Panc1 (cell line): ENCODE measurements around the gene AGMAT.

Experiments
- CTCF ChIP-seq: fragments of 450-650 bp; IDR thresholded peaks from 2 replicates; pipeline ENCODE4 v1.5.1; 2017; ENCODE audit warnings: mild to moderate bottlenecking
- POLR2AphosphoS5 ChIP-seq: IDR thresholded peaks from 2 replicates; pipeline ENCODE4 v1.6.1; 2012; ENCODE audit warnings: mild to moderate bottlenecking, low read depth, low read length, moderate library complexity
- TCF7L2 ChIP-seq: IDR thresholded peaks from 2 replicates; pipeline ENCODE4 v1.6.1; 2011; ENCODE audit warnings: mild to moderate bottlenecking, low read depth, low read length, inconsistent platforms
- TF ChIP-seq, protein P1 (sequence below), 2 experiments: IDR thresholded peaks; 2 replicates each; pipeline ENCODE4 v1.6.1; 2011 to 2012; ENCODE audit warnings: low read depth in 2 of 2, control low read depth in 1 of 2, low read length in 1 of 2, mild to moderate bottlenecking in 1 of 2, moderate library complexity in 1 of 2; ENCODE audit not compliant: insufficient read depth in 1 of 2

- TF ChIP-seq CTCF, result no peak
- no peak for TF ChIP-seq TCF7L2
- TF ChIP-seq POLR2AphosphoS5, result no peak
- TF ChIP-seq, protein P1, sequence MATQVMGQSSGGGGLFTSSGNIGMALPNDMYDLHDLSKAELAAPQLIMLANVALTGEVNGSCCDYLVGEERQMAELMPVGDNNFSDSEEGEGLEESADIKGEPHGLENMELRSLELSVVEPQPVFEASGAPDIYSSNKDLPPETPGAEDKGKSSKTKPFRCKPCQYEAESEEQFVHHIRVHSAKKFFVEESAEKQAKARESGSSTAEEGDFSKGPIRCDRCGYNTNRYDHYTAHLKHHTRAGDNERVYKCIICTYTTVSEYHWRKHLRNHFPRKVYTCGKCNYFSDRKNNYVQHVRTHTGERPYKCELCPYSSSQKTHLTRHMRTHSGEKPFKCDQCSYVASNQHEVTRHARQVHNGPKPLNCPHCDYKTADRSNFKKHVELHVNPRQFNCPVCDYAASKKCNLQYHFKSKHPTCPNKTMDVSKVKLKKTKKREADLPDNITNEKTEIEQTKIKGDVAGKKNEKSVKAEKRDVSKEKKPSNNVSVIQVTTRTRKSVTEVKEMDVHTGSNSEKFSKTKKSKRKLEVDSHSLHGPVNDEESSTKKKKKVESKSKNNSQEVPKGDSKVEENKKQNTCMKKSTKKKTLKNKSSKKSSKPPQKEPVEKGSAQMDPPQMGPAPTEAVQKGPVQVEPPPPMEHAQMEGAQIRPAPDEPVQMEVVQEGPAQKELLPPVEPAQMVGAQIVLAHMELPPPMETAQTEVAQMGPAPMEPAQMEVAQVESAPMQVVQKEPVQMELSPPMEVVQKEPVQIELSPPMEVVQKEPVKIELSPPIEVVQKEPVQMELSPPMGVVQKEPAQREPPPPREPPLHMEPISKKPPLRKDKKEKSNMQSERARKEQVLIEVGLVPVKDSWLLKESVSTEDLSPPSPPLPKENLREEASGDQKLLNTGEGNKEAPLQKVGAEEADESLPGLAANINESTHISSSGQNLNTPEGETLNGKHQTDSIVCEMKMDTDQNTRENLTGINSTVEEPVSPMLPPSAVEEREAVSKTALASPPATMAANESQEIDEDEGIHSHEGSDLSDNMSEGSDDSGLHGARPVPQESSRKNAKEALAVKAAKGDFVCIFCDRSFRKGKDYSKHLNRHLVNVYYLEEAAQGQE (IDR thresholded peaks at IDR 0.05; ENCODE audit: insufficient read depth in 1 of 2, low read depth in 2 of 2, low read length in 1 of 2), result no peak
These were observed 24.8 kb upstream of the AGMAT start for GRCh38 chr1:15609631-15610030.
